ENCODE measurements around the gene AFF4. TPM values are rescaled to one million over a fixed set of nuclear protein-coding genes. Genes with fewer than 3 reads are reported as not detected.

Gene AFF4
- total RNA-seq, 1 donor from 2014 or later = 87.7 TPM

DNA sequence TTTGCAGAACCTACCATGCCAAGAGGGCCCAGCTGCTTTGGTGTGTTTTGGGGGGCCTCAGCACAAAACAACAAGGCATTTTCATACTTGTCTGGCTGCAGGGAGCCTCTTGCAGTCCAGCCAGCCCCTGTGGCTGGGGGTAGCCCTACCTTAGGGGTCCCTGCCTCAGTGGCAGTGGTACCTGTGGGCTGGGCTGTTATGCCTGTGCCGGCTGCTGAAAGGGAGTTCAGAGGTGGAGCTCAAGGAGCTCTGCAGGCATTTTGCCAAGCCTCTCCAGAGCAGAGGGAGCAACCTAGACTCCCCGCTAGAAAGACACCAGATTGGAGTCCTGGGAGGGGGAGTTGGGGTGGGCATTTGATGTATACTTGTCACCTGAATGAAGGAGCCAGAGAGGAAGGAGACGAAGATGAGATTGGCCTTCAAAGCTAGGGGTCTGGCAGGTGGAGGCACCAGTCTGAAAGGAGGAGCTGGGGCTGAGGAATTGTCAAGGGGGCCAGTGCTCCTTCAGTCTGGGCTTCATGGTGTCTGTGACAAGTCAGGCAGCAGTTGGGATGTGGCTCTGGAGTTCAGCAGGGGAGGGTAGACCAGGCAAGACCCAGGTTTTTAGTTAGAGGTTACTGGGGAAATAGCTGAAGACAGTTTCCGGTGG lies 134.5 kb downstream of the AFF4 start:
- no peak for DNase-seq (ENCODE audit: low spot score)

DNA sequence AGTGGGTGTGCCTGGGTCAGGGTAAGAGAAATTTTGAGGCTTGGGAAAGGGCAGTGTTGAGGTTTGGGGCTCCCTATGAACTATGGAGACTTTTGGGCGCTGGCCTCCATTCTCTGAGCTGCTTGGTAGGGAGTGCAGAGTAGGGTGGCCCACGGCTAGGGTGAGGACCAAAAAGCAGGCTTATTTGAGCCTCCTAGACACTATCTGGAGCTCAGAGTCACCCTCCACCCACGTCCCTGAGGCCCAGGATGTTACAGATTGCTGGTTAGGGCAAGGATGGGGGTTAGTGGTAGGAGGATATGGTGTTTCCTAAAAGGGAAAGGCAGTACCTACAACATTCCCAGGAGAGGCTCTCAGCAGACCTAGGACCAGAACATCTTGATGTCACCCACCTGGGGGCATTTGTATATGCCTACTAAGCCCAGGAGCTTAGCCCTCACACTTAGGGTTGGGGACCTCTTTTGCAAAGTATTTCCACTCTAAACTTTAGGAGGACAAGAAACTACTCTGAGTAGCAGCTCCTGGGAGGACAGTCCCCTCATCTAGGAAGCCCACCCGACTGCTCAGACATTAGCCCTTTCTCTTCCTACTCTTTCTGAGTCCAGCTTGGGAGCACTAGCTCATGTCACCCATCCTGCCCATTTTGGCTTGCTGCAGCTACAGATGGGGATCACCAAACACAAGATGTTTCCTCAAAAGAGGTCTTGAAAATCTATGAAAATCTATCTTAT lies 135.3 kb downstream of the AFF4 start:
- no peak for DNase-seq (ENCODE audit: low spot score)

DNA sequence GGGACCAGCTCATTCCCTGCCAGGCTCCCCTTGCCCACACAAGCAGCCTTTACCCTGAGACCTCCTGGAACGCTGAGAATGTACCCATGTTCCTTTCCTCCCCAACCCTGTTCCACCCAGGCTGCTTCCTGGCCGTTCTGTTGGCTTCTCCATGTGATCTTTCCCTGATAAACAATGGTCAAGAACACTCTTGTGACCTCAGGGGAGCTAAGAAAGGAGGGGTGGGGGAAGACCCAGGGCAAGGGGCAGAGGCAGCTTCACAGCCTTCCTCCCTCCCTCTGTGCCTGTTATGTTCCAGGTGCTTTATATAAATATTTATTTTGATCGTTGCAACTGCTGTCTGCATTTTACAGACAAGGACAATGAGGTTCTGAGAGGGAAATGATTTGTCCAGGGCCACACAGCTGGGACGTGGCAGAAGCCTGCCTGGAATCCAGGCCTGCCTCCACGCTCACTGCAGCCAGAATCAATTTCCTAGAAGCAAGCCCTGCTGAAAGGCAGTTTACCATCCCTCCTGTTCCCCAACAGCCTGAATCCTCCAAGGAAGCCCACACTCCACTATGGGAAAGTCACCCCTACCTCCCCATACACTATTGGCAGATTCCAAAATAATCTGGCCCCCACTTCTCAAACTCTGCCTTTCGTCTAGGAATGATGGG lies 136.9 kb downstream of the AFF4 start:
- peak; percentile 27 for DNase-seq (ENCODE audit: low spot score)

DNA sequence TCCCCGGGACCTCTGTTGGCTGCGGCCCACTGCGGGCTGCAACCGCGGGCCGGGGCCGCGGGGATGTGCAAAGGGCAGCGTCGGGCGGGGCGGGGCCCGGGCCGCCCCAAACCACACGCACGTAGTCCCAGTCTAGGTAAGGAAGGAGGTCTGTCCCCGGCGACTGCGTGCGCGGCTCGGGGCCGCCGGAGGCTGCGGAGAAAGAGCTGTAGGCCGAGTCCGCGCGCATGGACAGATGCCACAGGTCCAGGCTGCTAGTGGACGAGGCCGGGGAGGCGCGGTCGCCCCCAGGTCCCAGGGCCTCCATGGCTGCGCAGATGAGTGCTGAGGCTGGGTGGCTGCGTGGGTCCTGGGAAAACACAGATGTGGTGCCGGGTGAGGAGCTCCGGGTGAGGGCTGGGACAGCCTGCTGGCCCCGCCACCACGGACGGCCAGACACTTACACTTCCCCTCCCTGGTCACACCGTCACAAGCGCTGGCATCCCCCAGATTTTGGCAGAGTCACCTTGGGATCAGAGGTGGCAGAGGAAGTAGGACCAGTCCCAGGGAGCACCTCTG lies 137.5 kb downstream of the AFF4 start:
- DNase-seq (ENCODE audit: low spot score) = no peak

Other genes starting within 250 kb of the AFF4 start
- gene KIF3A, start 226.1 kb downstream of the AFF4 start, total RNA-seq = 15.5 TPM
- gene CCNI2, start 216.2 kb downstream of the AFF4 start, total RNA-seq = 8.4 TPM
- gene SEPTIN8, start 186.4 kb downstream of the AFF4 start, total RNA-seq = 63.9 TPM
- gene SOWAHA, start 150.3 kb downstream of the AFF4 start, total RNA-seq = 22.2 TPM
- gene SHROOM1, start 133.0 kb downstream of the AFF4 start, total RNA-seq = 96.1 TPM
- 0.09 TPM for gene GDF9, start 97.2 kb downstream of the AFF4 start, total RNA-seq
- 625 TPM for gene UQCRQ, start 97.0 kb downstream of the AFF4 start, total RNA-seq
- 42.4 TPM for gene LEAP2, start 90.0 kb downstream of the AFF4 start, total RNA-seq
- gene ZCCHC10, start 62.9 kb upstream of the AFF4 start, total RNA-seq = 18.5 TPM
- 91.0 TPM for gene HSPA4, start 88.4 kb upstream of the AFF4 start, total RNA-seq

All from mucosa of gallbladder (tissue), 1 donor.